ENCODE data around the gene MTA1. TPM values are rescaled to one million over a fixed set of nuclear protein-coding genes. Genes with fewer than 3 reads are reported as not detected.

Gene MTA1
- total and polyA plus RNA-seq, 8 donors, result 24.9 to 183 (median 54.1) TPM

GRCh38 chr14:105458571-105458970, 38.9 kb downstream of the MTA1 start:
- H3K36me3 ChIP-seq, result peaks cover 52 to 89% (median 87%) of the 10 kb centered on the region in 4 donors
- TF ChIP-seq EP300 (IDR thresholded peaks at IDR 0.05) (no peak), POLR2AphosphoS5 (IDR thresholded peaks at IDR 0.05) (no peak), POLR2A (IDR thresholded peaks at IDR 0.05) (no peak), CTCF (IDR thresholded peaks at IDR 0.05) (no peak)
- H3K27ac ChIP-seq, result no peak overlapping the region
- no peak overlapping the region for H3K4me3 ChIP-seq
- H3K9me3 ChIP-seq, result no peaks in the 10 kb centered on the region
- DNase-seq, result no peak
- H3K4me1 ChIP-seq, result no peaks in the 10 kb centered on the region
- H3K27me3 ChIP-seq, result no peaks in the 10 kb centered on the region
- WGBS, 5 donors, result 86 to 100% (median 91%) methylated on average over 2 to 14 of the region's 14 CpGs
- intact Hi-C loops (cut with DNase I; ENCODE audit: low total_unique reads), result no loop called here

- Histone ChIP-seq H3K27me3 (no peaks in the 10 kb centered on the region), H3K36me3 (peaks cover 57 to 89% (median 87%) of the 10 kb centered on the region in 4 donors), H3K4me3 (no peak overlapping the region), H3K9me3 (no peaks in the 10 kb centered on the region), H3K27ac (no peak overlapping the region), H3K4me1 (no peaks in the 10 kb centered on the region)
- TF ChIP-seq POLR2A (IDR thresholded peaks at IDR 0.05) (no peak), EP300 (IDR thresholded peaks at IDR 0.05) (no peak), CTCF (IDR thresholded peaks at IDR 0.05) (no peak), POLR2AphosphoS5 (IDR thresholded peaks at IDR 0.05) (no peak)
- intact Hi-C loops (cut with DNase I; ENCODE audit: low total_unique reads), result no loop called here
- 90 to 97% (median 95%) methylated on average over 4 to 17 of the region's 17 CpGs for WGBS, 5 donors
- no peak for DNase-seq
Measured at GRCh38 chr14:105460116-105460515, 40.5 kb downstream of the MTA1 start.

GRCh38 chr14:105460616-105461015, 41.0 kb downstream of the MTA1 start:
- DNase-seq, result no peak
- intact Hi-C loops (cut with DNase I; ENCODE audit: low total_unique reads), result no loop called here
- Histone ChIP-seq H3K9me3 (no peaks in the 10 kb centered on the region), H3K4me1 (no peaks in the 10 kb centered on the region), H3K27me3 (no peaks in the 10 kb centered on the region), H3K27ac (no peak overlapping the region), H3K4me3 (no peak overlapping the region), H3K36me3 (peaks cover 53 to 89% (median 87%) of the 10 kb centered on the region in 4 donors)
- WGBS, 5 donors, result 92 to 96% (median 94%) methylated on average over 16 to 17 of the region's 17 CpGs
- TF ChIP-seq POLR2A (IDR thresholded peaks at IDR 0.05), result no peak
- no peak for TF ChIP-seq EP300 (IDR thresholded peaks at IDR 0.05)
- TF ChIP-seq CTCF (IDR thresholded peaks at IDR 0.05), result no peak
- TF ChIP-seq POLR2AphosphoS5 (IDR thresholded peaks at IDR 0.05), result no peak

- no peaks in the 10 kb centered on the region for H3K9me3 ChIP-seq
- H3K27me3 ChIP-seq, result no peaks in the 10 kb centered on the region
- no peak for TF ChIP-seq POLR2AphosphoS5 (IDR thresholded peaks at IDR 0.05)
- no peak for TF ChIP-seq EP300 (IDR thresholded peaks at IDR 0.05)
- no peak for TF ChIP-seq CTCF (IDR thresholded peaks at IDR 0.05)
- no peak for TF ChIP-seq POLR2A (IDR thresholded peaks at IDR 0.05)
- DNase-seq, result no peak
- peaks cover 0 to 5% (median 4%) of the 10 kb centered on the region in 4 donors for H3K4me1 ChIP-seq
- WGBS, 5 donors, result 92 to 97% (median 96%) methylated on average over 18 of the region's 18 CpGs
- H3K36me3 ChIP-seq, result peaks cover 45 to 89% (median 87%) of the 10 kb centered on the region in 4 donors
- intact Hi-C loops (cut with DNase I; ENCODE audit: low total_unique reads), result no loop called here
- H3K4me3 ChIP-seq, result no peak overlapping the region
- H3K27ac ChIP-seq, result no peak overlapping the region
Measured at GRCh38 chr14:105461903-105462302, 42.3 kb downstream of the MTA1 start.

All from stomach (tissue), 9 donors.